Upper lobe of right lung (tissue), 1 donor: Measurements from ENCODE around the gene ASNSD1. TPM values are rescaled to one million over a fixed set of nuclear protein-coding genes. Genes with fewer than 3 reads are reported as not detected.
"Not testable (repeated sequence)": the region's sequence is repeated elsewhere in the genome, so short reads cannot be mapped to it uniquely, and the experiment has no call there.

ENCODE experiments used
- ATAC-seq: fragments of 200-7000 bp; cut with Tn5 transposase; one replicate; pipeline ENCODE4 v1.9.1; 2020; ENCODE audit warnings: mild to moderate bottlenecking, moderate library complexity
- DNase-seq: peaks from one replicate; pipeline ENCODE4 v3.0.0-alpha.2; 2020
- H3K27ac ChIP-seq: fragments of 200-600 bp; one replicate; pipeline ENCODE4 v1.8.0; 2022
- H3K27me3 ChIP-seq: fragments of 200-600 bp; one replicate; pipeline ENCODE4 v1.8.0; 2022; ENCODE audit warnings: mild to moderate bottlenecking
- H3K36me3 ChIP-seq: fragments of 200-600 bp; one replicate; pipeline ENCODE4 v1.8.0; 2022
- H3K4me1 ChIP-seq: fragments of 200-600 bp; one replicate; pipeline ENCODE4 v1.8.0; 2022
- H3K4me3 ChIP-seq: fragments of 200-600 bp; one replicate; pipeline ENCODE4 v1.8.0; 2022; ENCODE audit warnings: mild to moderate bottlenecking
- H3K9me3 ChIP-seq: fragments of 200-600 bp; one replicate; pipeline ENCODE4 v1.8.0; 2022
- CTCF ChIP-seq: fragments of 200-600 bp; IDR thresholded peaks from one replicate; pipeline ENCODE4 v1.8.0; 2022; ENCODE audit warnings: antibody characterized with exemption
- intact Hi-C: fragments of 100-400 bp; cut with DNase I; formaldehyde crosslinking; loops from one replicate; pipeline ENCODE4 v1.11.0; 2022
- total RNA-seq: library from RNA; stranded (reverse); fragmentation: NEBNext Ultra II Directional; extraction: Animal tissue kit (Norgen Biotek cat#: 25700); gene quantifications from one replicate; pipeline ENCODE4 v1.2.1, GENCODE V29; 2021
- donor health status: DM: no; HTN: yes; CAD: no; lungs with severe emphysema.

ASNSD1 gene
- total RNA-seq, 1 donor from 2014 or later = 32.3 TPM

GRCh38 chr2:189648846-189649509, 12.3 kb upstream of the ASNSD1 start:
- intact Hi-C loops = no loop called here
- ATAC-seq = no peak

GRCh38 chr2:189651284-189651683, 10.0 kb upstream of the ASNSD1 start:
- no peak overlapping the region for H3K4me3 ChIP-seq
- intact Hi-C loops = no loop called here
- no peak for TF ChIP-seq CTCF
- no peaks in the 10 kb centered on the region for H3K36me3 ChIP-seq
- ATAC-seq (no peak), DNase-seq (no peak)
- no peaks in the 10 kb centered on the region for H3K9me3 ChIP-seq
- H3K27me3 ChIP-seq = no peaks in the 10 kb centered on the region
- H3K4me1 ChIP-seq = no peaks in the 10 kb centered on the region
- H3K27ac ChIP-seq = no peak overlapping the region

More at GRCh38 chr2:189648846-189649509, 12.3 kb upstream of the ASNSD1 start:
- no peak for DNase-seq
- H3K36me3 ChIP-seq = no peaks in the 10 kb centered on the region
- H3K27me3 ChIP-seq = no peaks in the 10 kb centered on the region
- H3K4me3 ChIP-seq = no peak overlapping the region
- no peaks in the 10 kb centered on the region for H3K9me3 ChIP-seq
- H3K4me1 ChIP-seq = no peaks in the 10 kb centered on the region
- no peak for TF ChIP-seq CTCF
- no peak overlapping the region for H3K27ac ChIP-seq

- ATAC-seq = not testable (repeated sequence)
Observed at GRCh38 chr2:189653464-189653863, 7.8 kb upstream of the ASNSD1 start.

GRCh38 chr2:189654641-189655040, 6.6 kb upstream of the ASNSD1 start:
- no peak overlapping the region for H3K27ac ChIP-seq
- H3K36me3 ChIP-seq = no peaks in the 10 kb centered on the region
- no peaks in the 10 kb centered on the region for H3K9me3 ChIP-seq
- TF ChIP-seq CTCF = no peak
- intact Hi-C loops = loop anchor here (5.0 kb wide), 1 partner anchor 48 kb away; no protein-coding TSS in a partner anchor
- no peaks in the 10 kb centered on the region for H3K27me3 ChIP-seq
- no peak for DNase-seq
- H3K4me3 ChIP-seq = no peak overlapping the region
- peaks cover 9% of the 10 kb centered on the region for H3K4me1 ChIP-seq
- ATAC-seq = no peak

More at GRCh38 chr2:189653464-189653863, 7.8 kb upstream of the ASNSD1 start:
- H3K4me3 ChIP-seq, H3K36me3 ChIP-seq, H3K27ac ChIP-seq, H3K9me3 ChIP-seq, intact Hi-C loops, H3K4me1 ChIP-seq, H3K27me3 ChIP-seq: not testable (repeated sequence)
- peak; percentile 58 for DNase-seq

- DNase-seq (peak; percentile 61), ATAC-seq (peak; percentile 66)
- TF ChIP-seq CTCF = no peak
- Histone ChIP-seq H3K9me3 (no peaks in the 10 kb centered on the region), H3K4me1 (peaks cover 19% of the 10 kb centered on the region), H3K36me3 (no peaks in the 10 kb centered on the region), H3K4me3 (no peak overlapping the region), H3K27me3 (no peaks in the 10 kb centered on the region), H3K27ac (peak overlapping the region; percentile 82)
- intact Hi-C loops = loop anchor here (5.0 kb wide), 1 partner anchor 44 kb away; no protein-coding TSS in a partner anchor
Observed at GRCh38 chr2:189657867-189658266, 3.4 kb upstream of the ASNSD1 start.

GRCh38 chr2:189658306-189659212, 2.7 kb upstream of the ASNSD1 start:
- no peak for DNase-seq
- intact Hi-C loops = loop anchor here (5.0 kb wide), 1 partner anchor 44 kb away; no protein-coding TSS in a partner anchor

More at GRCh38 chr2:189658306-189659212, 2.7 kb upstream of the ASNSD1 start:
- Histone ChIP-seq H3K4me1 (peaks cover 21% of the 10 kb centered on the region), H3K27ac (peak overlapping the region; percentile 82), H3K36me3 (no peaks in the 10 kb centered on the region), H3K9me3 (no peaks in the 10 kb centered on the region), H3K4me3 (no peak overlapping the region), H3K27me3 (no peaks in the 10 kb centered on the region)
- no peak for TF ChIP-seq CTCF
- ATAC-seq = no peak
